ENCODE data around the gene MAOB.

- TF ChIP-seq POLR2A (IDR thresholded peaks at IDR 0.05) (no peak), CTCF (IDR thresholded peaks at IDR 0.05) (no peak)
Observed at GRCh38 chrX:43845776-43846175, 36.5 kb downstream of the MAOB start.
